Effector memory CD4-positive, alpha-beta T cell (primary cell): ENCODE measurements around the gene OR51M1.
"Not testable (repeated sequence)": the region's sequence is repeated elsewhere in the genome, so short reads cannot be mapped to it uniquely, and the experiment has no call there.

Experiments
- DNase-seq, 3 donors: peaks; one replicate each; pipeline ENCODE4 v3.0.0-alpha.2; 2020
- H3K27ac ChIP-seq: 2 replicates; pipeline ENCODE4 v1.7.0; 2013; ENCODE audit warnings: mild to moderate bottlenecking, low read length, moderate library complexity; ENCODE audit not compliant: insufficient read depth, poor library complexity, severe bottlenecking
- H3K27me3 ChIP-seq: replicated peaks from 2 replicates; pipeline ENCODE4 v1.7.0; 2013; ENCODE audit warnings: mild to moderate bottlenecking, low read length; ENCODE audit not compliant: insufficient read depth, control insufficient read depth, poor library complexity, severe bottlenecking
- H3K36me3 ChIP-seq: 2 replicates; pipeline ENCODE4 v1.7.0; 2013; ENCODE audit warnings: mild to moderate bottlenecking, low read length, moderate library complexity; ENCODE audit not compliant: control insufficient read depth, insufficient read depth
- H3K4me1 ChIP-seq: 2 replicates; pipeline ENCODE4 v1.7.0; 2013; ENCODE audit warnings: low read length, mild to moderate bottlenecking; ENCODE audit not compliant: control insufficient read depth, insufficient read depth, poor library complexity, severe bottlenecking
- H3K4me3 ChIP-seq: 2 replicates; pipeline ENCODE4 v1.7.0; 2013; ENCODE audit warnings: low read length, low read depth, mild to moderate bottlenecking; ENCODE audit not compliant: insufficient read depth, poor library complexity, severe bottlenecking
- H3K9me3 ChIP-seq: 2 replicates; pipeline ENCODE4 v1.7.0; 2013; ENCODE audit warnings: mild to moderate bottlenecking, low read length, moderate library complexity; ENCODE audit not compliant: control insufficient read depth
- total RNA-seq, 3 donors: gene quantifications; one replicate each; lab custom pipeline; 2026; lab: John Stamatoyannopoulos, UW

Gene OR51M1
- 0 reads per million in 3 donors for total RNA-seq

DNA sequence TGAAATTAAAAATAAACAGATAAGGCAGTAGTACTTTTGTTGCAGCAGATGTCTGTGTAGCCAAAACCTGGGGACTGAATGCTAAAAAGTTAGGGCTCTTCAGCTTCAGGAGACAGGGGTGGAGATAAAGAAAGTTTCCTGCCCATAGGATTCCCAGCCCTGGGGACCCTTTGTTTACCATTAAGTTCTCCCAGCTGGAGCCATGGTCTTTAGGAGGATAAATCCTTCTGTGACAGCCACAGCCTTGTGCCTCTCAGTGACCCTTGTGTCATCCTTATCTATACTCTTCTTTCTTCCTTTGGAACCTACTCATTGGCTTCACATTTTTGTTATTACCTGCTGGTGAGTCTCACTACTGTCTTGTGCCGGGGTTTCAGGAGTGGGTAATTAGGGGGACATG is at the start of gene OR51M1:
TSS of gene OR51M1 (plus strand) at position 237 of the 400 bp plus-strand sequence. CDS start 5,587 bp downstream, outside the sequence.
- no peak for DNase-seq
- Histone ChIP-seq H3K9me3 (no peaks in the 10 kb centered on the region), H3K27ac (no peak within 1 kb of the TSS), H3K36me3 (no peaks in the 10 kb centered on the region), H3K4me1 (no peaks in the 10 kb centered on the region), H3K27me3 (no peaks in the 10 kb centered on the region), H3K4me3 (no peak within 1 kb of the TSS)

GRCh38 chr11:5335170-5335569 is 48.4 kb upstream of the OR51M1 start:
- Histone ChIP-seq H3K4me1 (no peaks in the 10 kb centered on the region), H3K27ac (no peak overlapping the region), H3K36me3 (no peaks in the 10 kb centered on the region), H3K4me3 (no peak overlapping the region), H3K9me3 (no peaks in the 10 kb centered on the region), H3K27me3 (no peaks in the 10 kb centered on the region)
- no peak for DNase-seq

DNA sequence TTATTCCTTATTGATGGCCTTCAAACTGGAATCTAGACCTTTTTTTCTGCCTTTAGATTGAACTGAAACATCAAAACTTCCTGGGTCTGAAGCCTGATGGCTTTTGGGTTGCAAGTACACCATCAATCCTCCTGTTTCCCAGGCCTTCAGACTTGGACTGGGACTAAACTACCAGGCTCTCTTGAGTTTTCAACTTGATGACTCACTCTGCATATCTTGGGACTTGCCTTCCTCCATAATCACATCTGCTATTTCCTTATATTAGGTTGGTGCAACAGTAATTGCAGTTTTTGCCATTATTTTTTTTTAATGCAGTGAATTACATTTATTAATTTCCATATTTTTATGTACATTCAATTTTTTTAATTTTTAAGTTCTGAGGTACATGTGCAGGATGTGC is 47.3 kb upstream of the OR51M1 start:
- no peak overlapping the region for H3K27ac ChIP-seq
- H3K9me3 ChIP-seq, result no peaks in the 10 kb centered on the region
- no peak overlapping the region for H3K4me3 ChIP-seq
- H3K36me3 ChIP-seq, result no peaks in the 10 kb centered on the region
- DNase-seq, result no peak
- no peaks in the 10 kb centered on the region for H3K4me1 ChIP-seq
- no peaks in the 10 kb centered on the region for H3K27me3 ChIP-seq

- H3K4me3 ChIP-seq, H3K27me3 ChIP-seq, H3K36me3 ChIP-seq, H3K9me3 ChIP-seq, H3K4me1 ChIP-seq, H3K27ac ChIP-seq, DNase-seq: not testable (repeated sequence)
These were observed 46.4 kb upstream of the OR51M1 start for GRCh38 chr11:5337253-5337652.

- H3K36me3 ChIP-seq, result no peaks in the 10 kb centered on the region
- no peak for DNase-seq
- no peaks in the 10 kb centered on the region for H3K4me1 ChIP-seq
- H3K27me3 ChIP-seq, result no peaks in the 10 kb centered on the region
- H3K4me3 ChIP-seq, result no peak overlapping the region
- H3K27ac ChIP-seq, result no peak overlapping the region
- H3K9me3 ChIP-seq, result no peaks in the 10 kb centered on the region
These were observed 43.8 kb upstream of the OR51M1 start for GRCh38 chr11:5339771-5340322.

GRCh38 chr11:5343474-5344335 is 39.9 kb upstream of the OR51M1 start, which contains the start of gene OR51B5:
Gene OR51B5 (minus strand): TSS chr11:5343524. CDS start chr11:5343524, 0 bp downstream.
- H3K9me3 ChIP-seq, result no peaks in the 10 kb centered on the region
- DNase-seq, result no peak
- no peaks in the 10 kb centered on the region for H3K27me3 ChIP-seq
- no peaks in the 10 kb centered on the region for H3K36me3 ChIP-seq
- H3K4me3 ChIP-seq, result no peak within 1 kb of the TSS
- H3K4me1 ChIP-seq, result no peaks in the 10 kb centered on the region
- no peak within 1 kb of the TSS for H3K27ac ChIP-seq

DNA sequence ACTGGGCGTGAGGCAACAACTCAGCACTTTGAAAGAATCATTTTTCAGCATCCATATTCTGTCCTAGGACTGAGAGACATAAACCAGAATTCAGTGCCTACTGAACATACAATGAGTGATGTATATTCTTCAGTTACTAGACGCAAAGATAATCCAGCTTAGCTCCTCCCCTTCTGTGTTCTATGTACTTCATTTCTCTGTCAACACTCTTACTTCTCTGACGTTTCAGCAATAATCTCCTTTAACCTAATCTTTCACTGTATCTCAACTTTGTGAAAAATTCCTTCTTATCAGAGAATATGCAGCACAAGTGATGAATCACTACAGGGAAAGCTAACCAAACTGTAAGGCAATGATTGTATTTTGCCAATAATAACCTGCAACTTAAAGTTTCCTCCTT is 37.8 kb upstream of the OR51M1 start:
- Histone ChIP-seq H3K4me1 (no peaks in the 10 kb centered on the region), H3K9me3 (no peaks in the 10 kb centered on the region), H3K27me3 (no peaks in the 10 kb centered on the region), H3K4me3 (no peak overlapping the region), H3K27ac (no peak overlapping the region), H3K36me3 (no peaks in the 10 kb centered on the region)
- DNase-seq, result no peak

DNA sequence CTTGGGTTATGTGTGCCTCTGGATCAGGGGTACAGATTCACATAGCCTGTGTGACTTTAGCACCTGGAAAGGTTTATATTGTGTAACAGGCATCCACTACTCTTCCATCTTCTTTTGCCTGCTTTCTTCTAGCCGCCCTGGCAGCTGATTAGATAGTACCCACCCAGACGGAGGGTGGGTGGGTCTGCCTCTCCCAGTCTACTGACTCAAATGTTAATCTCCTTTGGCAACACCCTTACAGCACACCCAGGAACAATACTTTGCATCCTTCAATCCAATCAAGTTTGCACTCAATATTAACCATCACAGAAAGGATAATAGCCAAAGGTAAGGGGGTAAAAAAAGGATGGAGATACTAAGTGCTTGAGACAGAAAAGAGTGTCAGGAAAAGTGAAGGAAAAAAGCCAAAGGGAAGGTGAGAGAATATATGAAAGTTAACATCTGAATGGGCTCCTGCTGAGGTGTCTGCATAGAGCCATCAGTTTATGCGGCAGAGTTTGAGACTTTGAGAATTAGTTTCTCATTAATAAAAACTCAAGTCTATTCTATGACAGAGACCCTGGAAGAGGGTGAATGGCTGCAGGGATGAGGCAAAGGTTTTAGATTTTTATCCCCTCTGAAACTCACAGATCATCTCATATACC is 34.9 kb upstream of the OR51M1 start:
- no peaks in the 10 kb centered on the region for H3K27me3 ChIP-seq
- H3K36me3 ChIP-seq, result no peaks in the 10 kb centered on the region
- H3K4me1 ChIP-seq, result no peaks in the 10 kb centered on the region
- DNase-seq, result no peak
- H3K4me3 ChIP-seq, result no peak overlapping the region
- H3K27ac ChIP-seq, result no peak overlapping the region
- H3K9me3 ChIP-seq, result no peaks in the 10 kb centered on the region

DNA sequence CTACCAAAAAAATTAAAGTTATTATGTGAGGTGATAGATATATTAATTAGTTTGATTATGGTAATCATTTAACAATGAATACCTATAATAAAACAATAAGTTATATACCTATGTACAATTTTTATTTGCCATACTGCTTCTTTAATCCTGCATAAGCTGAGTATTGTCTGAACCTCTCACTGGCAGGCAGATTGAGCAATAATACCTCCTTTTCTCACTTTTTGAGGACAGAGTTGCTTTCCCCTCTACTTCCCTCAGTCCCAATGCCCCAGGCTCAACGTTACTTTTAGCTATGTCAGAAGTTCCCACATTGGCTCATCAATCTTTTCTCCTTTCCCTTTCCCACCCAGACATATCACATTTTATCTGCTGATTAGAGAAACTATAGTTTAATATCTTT is 34.1 kb upstream of the OR51M1 start:
- Histone ChIP-seq H3K9me3 (no peaks in the 10 kb centered on the region), H3K27ac (no peak overlapping the region), H3K36me3 (no peaks in the 10 kb centered on the region), H3K27me3 (no peaks in the 10 kb centered on the region), H3K4me3 (no peak overlapping the region), H3K4me1 (no peaks in the 10 kb centered on the region)
- no peak for DNase-seq

DNA sequence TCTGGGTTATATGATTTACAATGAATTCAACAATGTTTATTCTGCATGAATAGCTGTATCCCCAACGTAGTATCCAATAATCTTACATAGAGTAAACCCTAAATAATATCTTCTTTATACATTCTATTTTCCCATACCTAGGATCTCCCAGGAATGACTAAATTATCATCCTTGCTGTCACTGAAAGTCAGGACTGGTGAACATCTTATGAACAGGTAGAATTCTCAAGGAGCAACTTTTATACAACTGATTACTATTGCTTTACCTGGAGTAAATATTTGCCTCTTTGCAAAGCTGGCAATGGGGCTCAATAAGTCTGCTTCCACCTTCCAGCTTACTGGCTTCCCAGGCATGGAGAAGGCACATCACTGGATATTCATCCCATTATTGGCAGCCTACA is 32.4 kb upstream of the OR51M1 start, which contains the start of gene OR51B6:
TSS of gene OR51B6 (plus strand) at position 301 of the 400 bp plus-strand sequence. CDS start at position 301, 0 bp downstream.
- H3K36me3 ChIP-seq, result no peaks in the 10 kb centered on the region
- no peak for DNase-seq

More for the DNA sequence above, 32.4 kb upstream of the OR51M1 start, which contains the start of gene OR51B6:
- Histone ChIP-seq H3K9me3 (no peaks in the 10 kb centered on the region), H3K4me1 (no peaks in the 10 kb centered on the region), H3K27ac (no peak within 1 kb of the TSS), H3K4me3 (no peak within 1 kb of the TSS), H3K27me3 (no peaks in the 10 kb centered on the region)
